GM12874 (cell line): ENCODE results near the gene ARHGEF16.

Source experiments
- CTCF ChIP-seq: IDR thresholded peaks from 2 replicates; pipeline ENCODE4 v1.5.1; 2011; ENCODE audit warnings: low read depth, mild to moderate bottlenecking, control low read depth, low read length, moderate library complexity; ENCODE audit not compliant: insufficient read depth

The ARHGEF16 gene

DNA sequence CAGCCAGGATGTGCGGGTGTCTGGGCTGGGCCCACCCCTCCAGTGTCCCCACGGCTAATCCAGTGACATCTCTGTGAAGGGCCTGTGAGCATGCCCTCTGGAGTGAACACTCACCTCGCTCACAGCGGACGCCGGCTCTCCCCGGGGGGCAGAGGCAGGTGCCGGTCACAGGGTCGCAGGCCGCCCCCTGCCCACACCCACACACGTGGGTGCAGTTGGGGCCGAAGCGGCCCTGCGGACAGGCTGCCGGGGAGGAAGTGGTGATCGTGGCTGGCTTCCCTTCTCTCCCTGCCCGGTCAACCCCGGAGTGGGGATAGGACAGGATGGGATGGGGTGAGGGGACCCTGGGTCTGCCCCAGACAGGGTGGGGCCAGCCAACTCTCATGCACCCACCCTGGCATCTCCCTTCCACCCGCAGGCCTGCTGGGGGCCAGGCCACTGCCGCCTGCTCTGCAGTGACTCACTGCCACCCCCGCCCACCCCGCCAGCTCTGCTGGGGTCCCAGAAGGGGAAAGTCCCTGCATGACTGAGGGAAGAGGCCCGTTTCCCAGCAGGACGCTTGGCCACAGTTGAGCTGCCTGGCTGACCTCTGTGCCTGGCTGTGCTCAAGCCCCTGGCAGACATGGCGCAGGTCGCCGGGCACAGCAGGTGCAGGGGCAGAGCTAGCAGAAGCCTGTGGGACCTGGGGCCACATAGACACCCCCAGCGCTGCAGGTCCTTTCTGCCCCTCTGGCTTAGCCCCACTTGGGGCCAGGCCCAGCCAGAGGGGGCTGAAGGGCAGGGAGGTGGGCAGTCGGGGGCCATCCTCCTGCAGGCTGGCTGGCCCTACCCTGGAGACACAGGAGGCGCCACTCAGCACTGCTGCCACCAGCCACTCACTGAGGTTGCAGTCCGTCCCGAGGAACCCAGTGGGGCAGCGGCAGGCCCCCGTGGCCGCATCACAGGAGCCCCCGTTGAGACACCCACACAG is 41.6 kb downstream of the ARHGEF16 start:
- no peak for TF ChIP-seq CTCF

DNA sequence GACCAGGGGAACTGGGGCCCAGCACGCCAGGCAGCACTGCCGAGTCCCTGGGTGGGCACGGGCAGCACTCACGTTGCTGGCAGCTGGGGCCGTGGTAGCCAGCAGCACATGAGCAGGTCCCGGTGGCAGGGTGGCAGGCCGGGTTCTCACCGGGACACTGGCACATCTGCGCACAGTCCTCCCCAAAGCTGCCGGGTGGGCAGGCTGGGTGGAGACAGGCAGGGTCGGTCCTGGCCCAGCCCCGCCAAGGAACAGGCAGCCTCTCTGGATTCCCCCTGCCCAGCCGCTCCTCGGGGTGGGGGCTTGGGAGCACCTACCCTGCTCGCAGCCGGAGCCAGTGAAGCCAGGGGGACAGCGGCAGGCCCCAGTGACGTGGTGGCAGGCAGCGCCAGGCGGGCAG is 42.5 kb downstream of the ARHGEF16 start:
- TF ChIP-seq CTCF = no peak

- TF ChIP-seq CTCF = no peak
Observed at GRCh38 chr1:3497521-3497920, 43.1 kb downstream of the ARHGEF16 start.

GRCh38 chr1:3498246-3498930 is 43.9 kb downstream of the ARHGEF16 start:
- TF ChIP-seq CTCF = no peak

DNA sequence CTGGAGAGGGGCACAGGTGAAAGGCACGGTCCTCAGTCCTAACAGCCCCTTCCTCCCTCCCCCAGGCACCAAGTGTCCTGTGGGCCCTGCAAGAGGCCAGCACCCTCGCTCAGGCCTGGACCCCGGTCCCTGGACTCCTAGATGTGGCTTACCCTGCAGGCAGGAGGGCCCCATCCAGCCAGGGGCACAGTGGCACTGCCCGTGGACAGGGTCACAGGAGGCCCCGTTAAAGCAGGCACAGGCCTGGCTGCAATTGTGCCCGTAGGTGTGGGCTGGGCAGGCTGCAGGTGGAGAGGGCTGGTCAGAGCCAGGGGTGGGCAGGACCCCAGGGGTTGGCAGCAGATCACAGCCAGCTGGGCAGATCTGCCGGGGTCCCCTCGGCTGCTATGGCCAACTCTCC is 44.5 kb downstream of the ARHGEF16 start:
- no peak for TF ChIP-seq CTCF

DNA sequence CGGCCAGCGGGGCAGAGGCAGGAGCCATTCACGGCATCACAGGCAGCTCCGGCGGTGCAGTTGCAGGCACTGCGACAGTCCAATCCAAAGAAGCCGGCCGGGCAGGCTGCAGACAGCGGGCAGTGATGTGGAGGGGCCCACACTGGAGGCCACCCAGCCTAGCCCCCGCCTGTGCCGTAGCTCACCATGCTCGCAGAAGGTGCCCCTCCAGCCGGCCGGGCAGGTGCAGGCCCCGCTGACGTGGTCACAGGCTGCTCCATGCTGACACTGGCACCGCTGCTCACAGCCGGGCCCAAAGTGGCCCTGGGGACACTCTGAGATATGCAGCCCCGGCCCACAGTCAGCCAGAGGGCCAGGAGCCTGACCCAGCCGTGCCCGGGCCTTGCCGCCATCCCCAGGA is 45.1 kb downstream of the ARHGEF16 start:
- no peak for TF ChIP-seq CTCF

DNA sequence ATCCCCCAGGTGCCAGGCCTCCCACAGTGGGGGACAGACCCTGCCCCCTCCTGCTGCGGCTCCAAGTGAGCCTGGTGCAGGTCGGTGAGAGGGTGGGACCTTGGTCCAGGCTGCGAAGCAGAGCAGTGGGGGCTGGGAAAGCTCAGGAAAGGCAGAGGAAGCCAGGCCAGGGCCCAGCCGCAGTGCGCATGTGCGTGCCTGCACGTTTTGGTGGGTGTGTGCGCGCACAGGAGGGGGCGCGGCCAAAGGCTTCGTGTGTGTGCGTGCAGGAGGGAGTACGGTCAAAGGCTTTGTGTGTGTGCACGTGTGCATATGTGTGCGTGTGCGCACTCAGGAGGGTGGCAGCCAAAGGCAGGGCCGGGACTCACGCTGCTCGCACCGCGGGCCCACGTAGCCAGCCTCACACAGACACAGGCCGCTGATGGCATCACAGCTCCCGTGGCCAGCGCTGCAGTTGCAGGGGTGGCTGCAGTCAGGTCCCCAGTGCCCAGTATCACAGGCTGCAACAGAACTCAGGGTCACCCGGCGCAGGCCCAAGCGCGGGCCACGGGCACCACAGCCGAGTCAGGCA is 45.9 kb downstream of the ARHGEF16 start:
- TF ChIP-seq CTCF = no peak
